ENCODE measurements around the gene NELFA.

The NELFA gene

GRCh38 chr4:1980561-1981041 lies 28.2 kb downstream of the NELFA start:
- H2BK120ac ChIP-seq (ENCODE audit: low read depth, low read length) = no peak overlapping the region
- H3K4me1 ChIP-seq (ENCODE audit: control insufficient read depth, insufficient read depth, low read depth, low read length) = peaks cover 1% of the 10 kb centered on the region
- H3K9me3 ChIP-seq (ENCODE audit: control insufficient read depth, low read length) = no peaks in the 10 kb centered on the region
- H2BK5ac ChIP-seq (ENCODE audit: low read depth, low read length, poor library complexity, severe bottlenecking) = no peak overlapping the region
- no peak overlapping the region for H3K4ac ChIP-seq (ENCODE audit: low read depth in 1 of 2, low read length in 2 of 2)
- no peak overlapping the region for H2AK5ac ChIP-seq (ENCODE audit: low read length, severe bottlenecking)
- no peak for DNase-seq
- H3K27ac ChIP-seq (ENCODE audit: low read length, poor library complexity, severe bottlenecking) = no peak overlapping the region
- no peak overlapping the region for H2BK12ac ChIP-seq (ENCODE audit: low read length in 2 of 2)
- no peak overlapping the region for H3K18ac ChIP-seq (ENCODE audit: low read depth in 1 of 2, low read length in 2 of 2)
- H3K4me2 ChIP-seq (ENCODE audit: low read length, poor library complexity, severe bottlenecking) = no peak overlapping the region
- H3K14ac ChIP-seq (ENCODE audit: low read length in 2 of 2) = no peak overlapping the region
- no peak overlapping the region for H3K23ac ChIP-seq (ENCODE audit: low read length in 2 of 2)
- no peak overlapping the region for H4K91ac ChIP-seq (ENCODE audit: low read length)
- H3K36me3 ChIP-seq (ENCODE audit: control insufficient read depth in 1 of 2, insufficient read depth in 2 of 2, low read depth in 1 of 2, low read length in 2 of 2) = peaks cover 93 to 95% of the 10 kb centered on the region in 2 experiments
- no peak overlapping the region for H3K9ac ChIP-seq (ENCODE audit: low read length)
- 98% methylated on average over 16 of the region's 16 CpGs for WGBS
- no peak overlapping the region for H4K8ac ChIP-seq (ENCODE audit: low read length)
- H3K27me3 ChIP-seq (ENCODE audit: control insufficient read depth in 1 of 2, insufficient read depth in 1 of 2, low read length in 2 of 2) = no peaks in the 10 kb centered on the region
- peaks cover 54% of the 10 kb centered on the region for H3K79me1 ChIP-seq (replicated peaks; ENCODE audit: low read length, poor library complexity, severe bottlenecking)
- no peak overlapping the region for H2AFZ ChIP-seq (ENCODE audit: low read depth, low read length)
- H3K4me3 ChIP-seq (ENCODE audit: insufficient read depth in 1 of 2, low read depth in 1 of 2, low read length in 2 of 2) = no peak overlapping the region
- no peak overlapping the region for H2BK15ac ChIP-seq (ENCODE audit: low read depth, poor library complexity, severe bottlenecking)

DNA sequence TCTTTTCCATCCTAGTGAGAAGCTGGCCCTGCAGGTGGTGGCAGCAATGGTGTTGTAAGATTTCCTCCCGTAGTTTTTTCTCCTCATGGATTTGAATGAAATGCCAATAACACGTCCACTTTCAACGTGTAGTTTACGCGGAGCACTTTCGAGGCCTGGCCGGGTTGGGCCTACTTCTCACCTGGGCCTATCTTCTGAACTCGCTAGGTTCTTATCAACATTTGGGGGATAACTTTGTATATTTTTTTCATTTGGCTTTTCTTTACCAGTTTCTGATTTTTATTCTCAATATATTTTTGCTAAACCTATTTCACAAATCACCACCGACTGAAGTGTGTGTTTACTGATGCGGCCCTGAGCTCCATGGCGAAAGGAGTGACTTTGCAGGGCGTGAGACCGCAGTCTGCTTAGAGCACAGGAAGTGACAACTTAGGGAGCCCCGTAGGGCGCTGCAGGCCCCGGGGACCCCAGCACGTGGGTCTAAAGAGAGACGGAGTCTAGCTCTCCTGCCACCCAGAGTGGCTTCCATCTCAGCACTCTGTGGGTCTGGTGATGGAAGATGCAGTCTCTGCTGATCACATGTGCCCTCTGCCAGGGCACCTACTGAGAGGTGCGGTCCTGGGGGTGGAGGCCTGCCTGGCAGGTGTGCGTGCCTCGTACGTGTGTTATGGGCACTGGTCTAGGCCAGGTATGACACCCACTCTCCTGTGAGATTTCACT lies 29.1 kb downstream of the NELFA start:
- Histone ChIP-seq H3K4me1 (ENCODE audit: control insufficient read depth, insufficient read depth, low read depth, low read length) (peaks cover 3% of the 10 kb centered on the region), H3K14ac (ENCODE audit: low read length in 2 of 2) (no peak overlapping the region), H3K9ac (ENCODE audit: low read length) (no peak overlapping the region), H2BK5ac (ENCODE audit: low read depth, low read length, poor library complexity, severe bottlenecking) (no peak overlapping the region), H2AFZ (ENCODE audit: low read depth, low read length) (no peak overlapping the region), H4K8ac (ENCODE audit: low read length) (no peak overlapping the region), H2AK5ac (ENCODE audit: low read length, severe bottlenecking) (no peak overlapping the region), H3K36me3 (ENCODE audit: control insufficient read depth in 1 of 2, insufficient read depth in 2 of 2, low read depth in 1 of 2, low read length in 2 of 2) (peaks cover 93 to 95% of the 10 kb centered on the region in 2 experiments), H3K79me1 (replicated peaks; ENCODE audit: low read length, poor library complexity, severe bottlenecking) (peaks cover 56% of the 10 kb centered on the region), H3K9me3 (ENCODE audit: control insufficient read depth, low read length) (no peaks in the 10 kb centered on the region), H2BK12ac (ENCODE audit: low read length in 2 of 2) (no peak overlapping the region), H3K4me2 (ENCODE audit: low read length, poor library complexity, severe bottlenecking) (no peak overlapping the region), H3K23ac (ENCODE audit: low read length in 2 of 2) (no peak overlapping the region), H3K18ac (ENCODE audit: low read depth in 1 of 2, low read length in 2 of 2) (no peak overlapping the region), H2BK15ac (ENCODE audit: low read depth, poor library complexity, severe bottlenecking) (no peak overlapping the region), H2BK120ac (ENCODE audit: low read depth, low read length) (no peak overlapping the region), H3K4ac (ENCODE audit: low read depth in 1 of 2, low read length in 2 of 2) (no peak overlapping the region), H3K27ac (ENCODE audit: low read length, poor library complexity, severe bottlenecking) (no peak overlapping the region), H4K91ac (ENCODE audit: low read length) (no peak overlapping the region), H3K27me3 (ENCODE audit: control insufficient read depth in 1 of 2, insufficient read depth in 1 of 2, low read length in 2 of 2) (no peaks in the 10 kb centered on the region), H3K4me3 (ENCODE audit: insufficient read depth in 1 of 2, low read depth in 1 of 2, low read length in 2 of 2) (no peak overlapping the region)
- no peak for DNase-seq
- 97% methylated on average over 21 of the region's 22 CpGs for WGBS

DNA sequence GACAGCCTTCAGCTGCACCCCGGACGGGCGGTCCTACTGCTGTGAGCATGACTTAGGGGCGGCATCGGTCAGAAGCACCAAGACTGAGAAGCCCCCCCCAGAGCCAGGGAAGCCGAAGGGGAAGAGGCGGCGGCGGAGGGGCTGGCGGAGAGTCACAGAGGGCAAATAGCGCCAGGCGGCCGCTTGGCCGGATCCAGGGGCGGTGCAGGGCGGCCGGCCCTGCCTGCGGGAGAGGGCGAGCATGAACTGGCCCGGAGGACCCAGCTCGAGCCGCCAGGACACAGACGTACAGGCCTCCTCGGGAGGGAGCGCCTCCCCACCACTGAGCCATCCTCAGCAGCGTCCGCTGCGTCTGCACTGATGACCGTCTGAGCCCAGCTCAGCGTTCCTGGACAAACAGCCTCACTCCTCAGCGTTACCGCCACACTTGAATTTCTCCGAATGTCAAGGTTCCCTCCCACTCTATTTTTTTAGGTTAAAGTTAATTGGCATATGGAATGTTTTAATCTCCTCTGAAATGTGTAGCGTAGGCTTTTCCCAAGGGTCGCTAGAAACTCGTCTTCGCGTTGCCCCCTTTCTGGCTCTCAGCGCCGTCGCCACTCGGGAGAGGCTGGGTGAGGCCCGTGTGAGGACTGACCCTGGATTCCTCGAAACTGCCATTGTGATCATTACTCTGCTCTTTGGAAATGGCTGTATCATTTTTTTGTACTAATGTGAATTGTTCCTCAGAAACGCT lies 29.9 kb downstream of the NELFA start:
- H3K4ac ChIP-seq (ENCODE audit: low read depth in 1 of 2, low read length in 2 of 2) = no peak overlapping the region
- no peak overlapping the region for H3K4me2 ChIP-seq (ENCODE audit: low read length, poor library complexity, severe bottlenecking)
- H3K79me1 ChIP-seq (replicated peaks; ENCODE audit: low read length, poor library complexity, severe bottlenecking) = peaks cover 54% of the 10 kb centered on the region
- no peak overlapping the region for H4K91ac ChIP-seq (ENCODE audit: low read length)
- no peak overlapping the region for H2BK5ac ChIP-seq (ENCODE audit: low read depth, low read length, poor library complexity, severe bottlenecking)
- H3K14ac ChIP-seq (ENCODE audit: low read length in 2 of 2) = no peak overlapping the region
- H2BK120ac ChIP-seq (ENCODE audit: low read depth, low read length) = no peak overlapping the region
- H2AK5ac ChIP-seq (ENCODE audit: low read length, severe bottlenecking) = no peak overlapping the region
- no peak overlapping the region for H3K9ac ChIP-seq (ENCODE audit: low read length)
- no peak overlapping the region for H3K18ac ChIP-seq (ENCODE audit: low read depth in 1 of 2, low read length in 2 of 2)
- peaks cover 92 to 93% of the 10 kb centered on the region in 2 experiments for H3K36me3 ChIP-seq (ENCODE audit: control insufficient read depth in 1 of 2, insufficient read depth in 2 of 2, low read depth in 1 of 2, low read length in 2 of 2)
- peaks cover 2% of the 10 kb centered on the region for H3K4me1 ChIP-seq (ENCODE audit: control insufficient read depth, insufficient read depth, low read depth, low read length)
- no peaks in the 10 kb centered on the region for H3K9me3 ChIP-seq (ENCODE audit: control insufficient read depth, low read length)
- WGBS = 95% methylated on average over 41 of the region's 45 CpGs
- no peak overlapping the region for H2AFZ ChIP-seq (ENCODE audit: low read depth, low read length)
- no peaks in the 10 kb centered on the region for H3K27me3 ChIP-seq (ENCODE audit: control insufficient read depth in 1 of 2, insufficient read depth in 1 of 2, low read length in 2 of 2)
- no peak overlapping the region for H3K27ac ChIP-seq (ENCODE audit: low read length, poor library complexity, severe bottlenecking)
- no peak overlapping the region for H4K8ac ChIP-seq (ENCODE audit: low read length)
- no peak for DNase-seq
- no peak overlapping the region for H3K23ac ChIP-seq (ENCODE audit: low read length in 2 of 2)
- peak overlapping the region in 1 of 2 experiments; percentile 7 for H3K4me3 ChIP-seq (ENCODE audit: insufficient read depth in 1 of 2, low read depth in 1 of 2, low read length in 2 of 2)
- H2BK15ac ChIP-seq (ENCODE audit: low read depth, poor library complexity, severe bottlenecking) = no peak overlapping the region
- no peak overlapping the region for H2BK12ac ChIP-seq (ENCODE audit: low read length in 2 of 2)

DNA sequence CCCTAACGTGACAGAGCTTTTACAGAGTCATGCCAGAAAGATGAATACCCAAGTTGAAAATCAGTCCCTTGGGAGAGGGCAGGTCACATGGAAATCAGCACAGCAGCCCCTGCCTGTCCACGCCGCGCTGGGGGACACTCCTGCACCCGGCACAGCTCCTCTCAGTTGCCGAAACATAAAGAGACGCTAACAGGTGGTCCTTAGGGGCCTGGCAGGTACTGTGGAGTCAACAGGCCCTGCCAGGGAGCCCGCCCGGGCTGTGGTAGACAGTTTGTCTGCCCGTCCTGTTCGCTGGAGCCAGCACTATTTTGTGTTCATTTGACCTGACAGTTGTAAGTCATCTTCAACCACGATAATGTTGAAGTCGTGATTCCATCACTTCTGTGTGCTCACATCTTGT lies 30.5 kb downstream of the NELFA start:
- Histone ChIP-seq H3K4me2 (ENCODE audit: low read length, poor library complexity, severe bottlenecking) (no peak overlapping the region), H2AFZ (ENCODE audit: low read depth, low read length) (no peak overlapping the region), H4K8ac (ENCODE audit: low read length) (no peak overlapping the region), H3K18ac (ENCODE audit: low read depth in 1 of 2, low read length in 2 of 2) (no peak overlapping the region), H2BK12ac (ENCODE audit: low read length in 2 of 2) (no peak overlapping the region), H3K9me3 (ENCODE audit: control insufficient read depth, low read length) (no peaks in the 10 kb centered on the region), H3K27me3 (ENCODE audit: control insufficient read depth in 1 of 2, insufficient read depth in 1 of 2, low read length in 2 of 2) (no peaks in the 10 kb centered on the region), H3K79me1 (replicated peaks; ENCODE audit: low read length, poor library complexity, severe bottlenecking) (peaks cover 54% of the 10 kb centered on the region), H2BK120ac (ENCODE audit: low read depth, low read length) (no peak overlapping the region), H3K23ac (ENCODE audit: low read length in 2 of 2) (no peak overlapping the region), H2BK5ac (ENCODE audit: low read depth, low read length, poor library complexity, severe bottlenecking) (no peak overlapping the region), H3K4ac (ENCODE audit: low read depth in 1 of 2, low read length in 2 of 2) (no peak overlapping the region), H3K4me1 (ENCODE audit: control insufficient read depth, insufficient read depth, low read depth, low read length) (peaks cover 2% of the 10 kb centered on the region), H3K27ac (ENCODE audit: low read length, poor library complexity, severe bottlenecking) (no peak overlapping the region), H2BK15ac (ENCODE audit: low read depth, poor library complexity, severe bottlenecking) (no peak overlapping the region), H2AK5ac (ENCODE audit: low read length, severe bottlenecking) (no peak overlapping the region), H3K36me3 (ENCODE audit: control insufficient read depth in 1 of 2, insufficient read depth in 2 of 2, low read depth in 1 of 2, low read length in 2 of 2) (peaks cover 92 to 93% of the 10 kb centered on the region in 2 experiments), H3K14ac (ENCODE audit: low read length in 2 of 2) (no peak overlapping the region), H3K9ac (ENCODE audit: low read length) (no peak overlapping the region), H3K4me3 (ENCODE audit: insufficient read depth in 1 of 2, low read depth in 1 of 2, low read length in 2 of 2) (no peak overlapping the region), H4K91ac (ENCODE audit: low read length) (no peak overlapping the region)
- 94% methylated on average over 13 of the region's 13 CpGs for WGBS
- no peak for DNase-seq

All from mesenchymal stem cell (in vitro differentiated cells and primary cell).